KOPT-K1 (cell line): ENCODE data around the gene DAP3.
"Not testable (repeated sequence)": the region's sequence is repeated elsewhere in the genome, so short reads cannot be mapped to it uniquely, and the experiment has no call there.

Experiments
- H3K27ac ChIP-seq: fragments of 200-600 bp; sonication (generic); 2 replicates; pipeline ENCODE4 v1.5.1; 2016; ENCODE audit warnings: antibody characterized with exemption, mild to moderate bottlenecking, low read depth, low read length; ENCODE audit not compliant: poor library complexity, severe bottlenecking
- H3K36me3 ChIP-seq: fragments of 200-600 bp; sonication (generic); 2 replicates; pipeline ENCODE4 v1.5.1; 2017; ENCODE audit warnings: antibody characterized with exemption, mild to moderate bottlenecking, low read length, moderate library complexity; ENCODE audit not compliant: insufficient read depth
- H3K9me3 ChIP-seq: fragments of 200-600 bp; sonication (generic); 2 replicates; pipeline ENCODE4 v1.5.1; 2017; ENCODE audit warnings: antibody characterized with exemption, low read length, mild to moderate bottlenecking; ENCODE audit not compliant: insufficient read depth, poor library complexity, severe bottlenecking

The DAP3 gene

DNA sequence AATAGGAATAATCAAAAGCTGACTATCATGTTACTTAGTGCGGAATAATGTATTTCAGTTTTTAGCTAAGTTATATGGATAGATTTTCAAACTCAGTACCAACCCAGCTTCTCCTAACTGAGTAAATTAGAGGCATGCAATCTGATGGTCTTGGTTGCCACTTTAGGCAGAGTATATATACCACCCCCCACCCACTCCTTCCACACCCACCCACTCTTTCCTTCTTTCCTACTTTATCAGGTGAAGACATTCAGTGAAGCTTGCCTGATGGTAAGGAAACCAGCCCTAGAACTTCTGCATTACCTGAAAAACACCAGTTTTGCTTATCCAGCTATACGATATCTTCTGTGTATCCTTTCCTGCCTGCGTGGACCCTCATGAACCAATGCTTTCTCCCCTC is 36.3 kb downstream of the DAP3 start:
- Histone ChIP-seq H3K9me3 (no peaks in the 10 kb centered on the region), H3K27ac (no peak overlapping the region), H3K36me3 (peaks cover 95% of the 10 kb centered on the region)

DNA sequence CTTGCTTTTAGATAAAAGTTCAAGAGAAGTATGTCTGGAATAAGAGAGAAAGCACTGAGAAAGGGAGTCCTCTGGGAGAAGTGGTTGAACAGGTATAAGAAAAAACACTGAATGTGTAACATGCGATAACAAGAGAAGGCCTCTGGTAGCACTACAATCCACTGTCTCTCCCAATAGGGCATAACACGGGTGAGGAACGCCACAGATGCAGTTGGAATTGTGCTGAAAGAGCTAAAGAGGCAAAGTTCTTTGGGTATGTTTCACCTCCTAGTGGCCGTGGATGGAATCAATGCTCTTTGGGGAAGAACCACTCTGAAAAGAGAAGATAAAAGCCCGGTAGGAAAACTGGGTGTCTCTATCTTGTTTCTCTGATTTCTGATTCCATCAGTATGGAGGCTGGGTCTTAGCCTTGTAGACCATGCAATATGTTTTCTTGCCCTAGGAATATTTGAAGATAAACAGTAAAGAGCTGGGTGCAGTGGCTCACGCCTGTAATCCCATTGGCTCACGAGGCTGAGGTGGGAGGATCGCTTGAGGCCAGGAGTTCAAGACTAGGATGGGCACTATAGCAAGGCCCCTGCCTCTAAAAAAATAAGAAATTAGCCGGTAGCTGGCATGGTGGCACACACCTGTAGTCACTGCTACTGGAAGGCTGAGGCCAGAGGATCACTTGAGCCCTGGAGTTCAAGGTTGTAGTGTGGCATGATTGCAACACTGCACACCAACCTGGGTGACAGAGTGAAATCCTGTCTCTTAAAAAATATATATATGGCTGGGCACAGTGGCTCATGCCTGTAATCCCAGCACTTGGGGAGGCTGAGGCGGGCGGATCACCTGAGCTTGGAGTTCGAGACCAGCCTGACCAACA is 40.4 kb downstream of the DAP3 start:
- Histone ChIP-seq H3K36me3 (peaks cover 97% of the 10 kb centered on the region), H3K27ac (no peak overlapping the region), H3K9me3 (no peaks in the 10 kb centered on the region)

- Histone ChIP-seq H3K27ac (no peak overlapping the region), H3K9me3 (no peaks in the 10 kb centered on the region), H3K36me3 (peaks cover 32% of the 10 kb centered on the region)
Measured at GRCh38 chr1:155740995-155741394, 52.1 kb downstream of the DAP3 start.

DNA sequence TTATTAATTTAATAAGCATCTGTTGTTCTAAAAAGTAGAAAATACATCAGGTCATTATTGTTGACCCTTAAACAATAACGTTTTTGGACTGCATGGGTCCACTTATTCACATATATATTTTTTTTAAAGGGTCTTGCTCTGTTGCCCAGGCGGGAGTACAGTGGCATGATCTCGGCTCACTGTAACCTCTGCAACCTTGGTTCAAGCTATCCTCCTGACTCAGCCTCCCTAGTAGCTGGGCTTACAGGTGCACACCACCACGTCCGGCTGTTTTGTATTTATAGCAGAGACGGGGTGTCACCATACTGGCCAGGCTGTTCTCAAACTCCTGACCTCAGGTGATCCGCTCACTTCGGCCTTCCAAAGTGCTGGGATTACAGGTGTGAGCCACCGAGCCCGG is 53.0 kb downstream of the DAP3 start:
- no peaks in the 10 kb centered on the region for H3K9me3 ChIP-seq
- peaks cover 23% of the 10 kb centered on the region for H3K36me3 ChIP-seq
- no peak overlapping the region for H3K27ac ChIP-seq

DNA sequence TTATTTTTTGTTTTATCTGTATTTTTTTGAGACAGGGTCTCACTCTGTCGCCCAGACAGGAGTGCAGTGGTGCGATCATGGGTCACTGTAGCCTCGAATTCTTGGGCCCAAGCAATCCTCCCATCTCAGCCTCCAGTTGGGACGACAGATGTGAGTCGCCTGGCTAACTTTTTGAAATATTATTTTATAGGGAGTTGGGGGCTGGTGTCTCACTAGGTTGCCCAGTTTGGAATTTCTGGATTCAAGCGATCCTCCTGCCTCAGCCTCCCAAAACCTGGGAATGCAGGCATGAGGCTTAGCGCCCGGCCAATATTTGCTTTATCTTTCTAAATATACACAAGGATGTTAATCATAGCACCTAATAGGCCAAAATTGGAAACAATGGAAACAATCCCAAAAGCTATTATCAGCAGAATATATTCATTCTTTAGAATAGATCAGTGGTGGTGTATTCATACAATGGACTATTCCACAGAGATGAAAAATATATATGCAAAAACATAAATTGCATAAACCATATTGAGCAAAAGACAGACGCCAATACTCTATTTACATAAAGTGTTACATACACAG is 55.9 kb downstream of the DAP3 start:
- Histone ChIP-seq H3K9me3 (no peaks in the 10 kb centered on the region), H3K27ac (peak overlapping the region; percentile 73), H3K36me3 (peaks cover 17% of the 10 kb centered on the region; the same call in 1 of the 2 replicates)

- Histone ChIP-seq H3K36me3 (peaks cover 20% of the 10 kb centered on the region), H3K27ac (peak overlapping the region; percentile 73)
- not testable (repeated sequence) for H3K9me3 ChIP-seq
Measured at GRCh38 chr1:155745284-155746228, 56.7 kb downstream of the DAP3 start.

- not testable (repeated sequence) for H3K9me3 ChIP-seq, H3K27ac ChIP-seq
- peaks cover 40% of the 10 kb centered on the region for H3K36me3 ChIP-seq
Measured at GRCh38 chr1:155747586-155747985, 58.7 kb downstream of the DAP3 start.

DNA sequence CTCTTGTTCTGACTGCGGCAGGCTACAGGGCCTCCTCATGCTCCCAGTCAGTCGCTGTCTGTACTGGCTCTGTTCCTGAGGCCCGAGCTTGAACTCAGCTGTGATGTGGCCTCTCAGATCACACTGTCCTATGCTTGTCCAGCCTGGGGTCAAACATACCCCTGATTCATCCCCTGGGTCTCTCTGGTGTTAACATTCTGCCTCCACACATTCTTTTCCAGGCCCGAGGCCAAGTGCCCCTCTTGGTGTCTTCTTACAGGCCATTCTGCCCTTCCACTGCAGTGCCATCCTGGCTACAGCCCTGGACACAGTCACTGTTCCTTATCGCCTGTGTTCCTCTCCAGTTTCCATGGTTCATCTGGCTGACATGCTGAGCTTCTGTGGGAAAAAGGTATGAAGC is 59.2 kb downstream of the DAP3 start:
- H3K36me3 ChIP-seq = peaks cover 45% of the 10 kb centered on the region
- H3K9me3 ChIP-seq, H3K27ac ChIP-seq: not testable (repeated sequence)

GRCh38 chr1:155759017-155759416 is 70.1 kb downstream of the DAP3 start:
- not testable (repeated sequence) for H3K9me3 ChIP-seq, H3K27ac ChIP-seq
- H3K36me3 ChIP-seq = peaks cover 94% of the 10 kb centered on the region

DNA sequence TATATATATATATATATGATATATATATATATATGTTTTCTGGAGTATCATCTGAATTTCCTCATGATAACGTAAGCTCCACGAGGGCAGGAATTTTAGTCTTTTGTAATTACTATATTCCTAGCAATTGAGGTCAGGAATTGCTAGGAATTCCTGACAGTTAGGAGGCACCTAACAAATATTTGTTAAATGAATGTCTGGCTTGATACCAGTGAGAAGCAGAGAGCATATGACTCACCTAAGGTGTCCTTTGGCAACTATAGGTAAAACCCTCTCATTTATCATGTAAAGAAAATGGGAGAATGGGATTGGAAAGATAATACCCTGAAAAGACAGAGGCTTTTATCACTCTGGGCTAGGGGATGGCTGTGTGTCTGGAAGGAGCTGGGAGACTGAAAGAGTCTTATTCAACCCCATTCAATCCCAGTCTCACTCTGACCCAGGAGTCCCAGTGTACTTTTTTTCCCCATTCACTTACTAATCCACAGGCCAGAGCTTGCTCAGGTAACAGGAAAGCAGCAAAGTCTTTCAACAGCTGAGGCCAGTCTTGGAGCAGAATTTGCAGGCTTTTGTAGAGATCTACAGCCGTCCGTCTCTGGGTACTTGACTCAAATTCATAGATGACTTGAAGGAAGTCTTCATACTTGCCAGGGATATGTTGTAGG is 71.2 kb downstream of the DAP3 start:
- Histone ChIP-seq H3K9me3 (no peaks in the 10 kb centered on the region), H3K36me3 (peaks cover 94% of the 10 kb centered on the region), H3K27ac (no peak overlapping the region)

- H3K9me3 ChIP-seq = no peaks in the 10 kb centered on the region
- peaks cover 94% of the 10 kb centered on the region for H3K36me3 ChIP-seq
- no peak overlapping the region for H3K27ac ChIP-seq
Measured at GRCh38 chr1:155760751-155761475, 72.0 kb downstream of the DAP3 start.

DNA sequence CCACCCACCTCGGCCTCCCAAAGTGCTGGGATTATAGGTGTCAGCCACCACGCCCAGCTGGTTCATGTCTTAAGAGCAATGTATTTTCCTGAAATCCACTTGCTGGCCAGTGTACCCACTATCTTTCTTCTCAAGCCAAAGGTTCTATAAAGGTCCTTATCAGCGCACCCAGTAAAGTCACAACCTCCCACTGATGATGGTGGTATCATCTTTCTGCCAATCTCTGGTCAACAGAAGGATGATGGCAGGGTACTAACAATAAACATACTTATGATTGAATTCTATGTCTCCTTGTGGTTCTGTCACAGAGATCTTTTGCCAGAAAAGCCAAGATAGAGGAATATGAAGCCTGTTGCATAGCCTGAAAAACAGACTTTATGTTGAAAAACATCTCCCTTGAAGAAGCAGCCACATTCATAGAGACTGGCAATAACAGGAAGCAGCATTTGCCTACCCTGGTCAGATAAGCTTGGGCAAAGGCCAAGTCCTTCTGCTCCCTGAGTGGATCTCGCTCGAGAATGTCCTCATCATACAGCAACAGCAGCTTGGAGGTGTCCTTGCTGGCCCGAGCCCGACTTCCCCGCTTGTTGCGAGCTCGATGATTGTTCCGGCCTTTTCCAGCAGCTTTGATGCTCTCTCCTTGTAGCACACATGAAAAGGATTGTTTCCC is 73.0 kb downstream of the DAP3 start:
- no peak overlapping the region for H3K27ac ChIP-seq
- H3K9me3 ChIP-seq = no peaks in the 10 kb centered on the region
- H3K36me3 ChIP-seq = peaks cover 94% of the 10 kb centered on the region

- not testable (repeated sequence) for H3K27ac ChIP-seq, H3K9me3 ChIP-seq
- H3K36me3 ChIP-seq = peaks cover 96% of the 10 kb centered on the region
Measured at GRCh38 chr1:155763090-155763815, 74.4 kb downstream of the DAP3 start.
